Measurements from ENCODE around the gene SELENON. TPM values are rescaled to one million over a fixed set of nuclear protein-coding genes. Genes with fewer than 3 reads are reported as not detected.

SELENON gene
- total RNA-seq, 8 experiments from 2014 or later: 10.5 to 56.7 (median 21.3) TPM

DNA sequence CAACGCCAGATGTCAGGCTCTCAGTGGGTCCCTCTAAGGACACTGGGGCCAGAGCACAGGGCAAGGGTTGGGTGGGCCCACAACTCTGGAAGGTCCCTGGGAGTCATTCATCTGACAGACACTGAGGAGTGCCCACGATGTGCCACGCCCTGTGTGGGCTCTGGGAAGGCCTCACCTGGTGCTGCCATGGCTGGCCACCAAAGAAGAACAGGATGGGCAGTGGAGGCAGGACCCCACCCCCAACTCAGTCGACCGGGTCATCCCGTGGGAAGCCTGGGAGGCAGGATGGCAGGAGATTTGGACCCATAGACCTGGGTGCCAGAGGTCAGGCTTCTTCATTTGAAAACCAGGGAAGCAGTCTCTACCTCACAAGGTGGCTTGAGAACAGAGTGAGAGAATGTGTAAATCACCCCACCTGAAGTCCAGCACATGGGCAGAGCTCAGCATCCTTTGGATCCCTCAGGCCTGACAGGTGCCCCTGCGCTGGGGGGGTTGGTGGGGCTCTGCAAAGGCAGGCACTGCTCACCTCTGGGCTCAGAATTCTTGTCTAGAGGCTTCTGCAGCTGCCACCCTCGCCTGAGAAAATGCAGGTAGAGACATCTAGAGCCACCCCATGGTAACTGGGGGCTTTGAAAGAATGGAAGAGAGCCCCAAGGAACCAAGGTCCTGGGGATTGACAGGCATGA lies 1.2 kb upstream of the SELENON start:
- Histone ChIP-seq H3K4me3 (no peak overlapping the region), H3K27ac (no peak overlapping the region), H3K4me1 (replicated peaks in 1 of 2) (peaks cover 24 to 26% of the 10 kb centered on the region in 2 donors)
- in situ Hi-C loops (cut with MboI; ENCODE audit: low pct_unique_long_range_greater_than_20kb in 2 of 9, low sequenced_read_pairs in 9 of 9, unreplicated experiment in 9 of 9): loop anchor here in 7 of 9 experiments (10.0 to 25.0 kb wide), 3 partner anchors 174 to 187 kb away; partner anchors contain the start of gene MAN1C1 (in 6 of the 7)
- WGBS, 10 experiments: 40 to 100% (median 81%) methylated on average over 1 to 4 of the region's 8 CpGs; no CpG with 5 or more reads in 4 of the 10 experiments
- ATAC-seq (replicated peaks in 6 of 8): no peak

DNA sequence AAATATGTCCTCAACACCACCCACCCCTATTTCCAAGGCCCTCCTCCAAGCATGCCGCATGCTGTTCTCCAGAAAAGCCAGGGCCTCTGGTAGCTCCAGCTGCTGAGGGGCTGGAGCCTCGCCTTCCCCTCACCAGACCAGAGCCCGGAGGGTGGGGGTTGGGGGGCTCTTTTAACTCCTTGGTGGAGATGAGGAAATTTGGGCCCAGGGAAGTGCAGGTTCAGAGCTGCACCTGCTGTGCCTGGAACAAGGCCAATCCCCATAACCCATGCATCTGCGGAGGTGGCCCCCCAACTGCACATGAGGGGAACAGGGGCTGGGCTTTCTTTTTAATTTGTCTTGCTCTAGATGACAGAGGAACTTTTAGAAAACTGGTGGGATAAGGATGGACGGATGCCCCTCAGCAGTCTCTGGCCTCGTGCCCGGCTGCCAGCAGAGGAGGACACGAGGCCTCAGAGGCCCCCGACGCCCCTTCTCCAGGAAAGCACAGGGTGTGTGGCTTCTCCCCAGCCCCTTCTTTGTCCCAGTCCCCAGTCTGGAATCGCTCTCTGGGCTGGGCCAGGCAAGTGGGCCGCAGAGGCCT lies 550 bp upstream of the SELENON start:
- Histone ChIP-seq H3K27ac (peak overlapping the region in 1 of 2 donors; percentile 35), H3K4me3 (peak overlapping the region; percentile 45 to 75 (median 56)), H3K4me1 (replicated peaks in 1 of 2) (peaks cover 26 to 29% of the 10 kb centered on the region in 2 donors)
- no peak for ATAC-seq (replicated peaks in 6 of 8)
- 17 to 54% (median 45%) methylated on average over 1 to 8 of the region's 12 CpGs; no CpG with 5 or more reads in 6 of the 10 experiments for WGBS, 10 experiments
- in situ Hi-C loops (cut with MboI; ENCODE audit: low pct_unique_long_range_greater_than_20kb in 2 of 9, low sequenced_read_pairs in 9 of 9, unreplicated experiment in 9 of 9): loop anchor here in 7 of 9 experiments (10.0 to 25.0 kb wide), 3 partner anchors 175 to 187 kb away; partner anchors contain the start of gene MAN1C1 (in 6 of the 7)

GRCh38 chr1:25800703-25801377 lies 847 bp downstream of the SELENON start:
- peaks cover 26 to 33% of the 10 kb centered on the region in 2 donors for H3K4me1 ChIP-seq (replicated peaks in 1 of 2)
- in situ Hi-C loops (cut with MboI; ENCODE audit: low pct_unique_long_range_greater_than_20kb in 2 of 9, low sequenced_read_pairs in 9 of 9, unreplicated experiment in 9 of 9): loop anchor here in 4 of 9 experiments (25.0 kb wide), 2 partner anchors 189 to 564 kb away; partner anchors contain the start of genes MAN1C1 (in 2 of the 4), RSRP1 (in 2 of the 4) and SYF2 (in 2 of the 4)
- peak overlapping the region; percentile 45 to 75 (median 56) for H3K4me3 ChIP-seq
- 42 to 75% (median 58%) methylated on average over 2 to 9 of the region's 15 CpGs; no CpG with 5 or more reads in 3 of the 10 experiments for WGBS, 10 experiments
- ATAC-seq (replicated peaks in 6 of 8): peak in 2 of 8 experiments; percentile 7
- H3K27ac ChIP-seq: peak overlapping the region in 1 of 2 donors; percentile 82

DNA sequence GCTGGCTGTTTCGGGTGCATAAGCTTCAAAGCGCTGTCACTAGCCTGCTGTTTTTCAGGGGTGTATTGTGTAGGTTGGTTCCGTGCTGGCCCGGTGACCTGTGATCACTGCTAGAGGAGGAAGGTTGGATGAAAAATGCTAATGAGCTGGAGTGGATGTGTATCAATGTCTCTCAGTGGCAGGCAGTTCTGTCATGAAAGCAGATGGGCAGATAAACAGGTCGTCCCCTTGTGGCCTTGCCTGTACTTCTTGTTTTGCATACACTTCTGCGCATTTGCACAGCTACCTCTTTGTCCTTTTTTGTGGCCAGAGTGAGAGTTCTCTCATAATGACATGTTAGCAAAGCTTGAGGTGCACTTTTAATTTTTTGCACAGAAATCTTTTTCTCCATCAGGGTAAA lies 2.9 kb downstream of the SELENON start:
- WGBS, 10 experiments: 34 to 93% (median 58%) methylated on average over 1 to 6 of the region's 6 CpGs; no CpG with 5 or more reads in 3 of the 10 experiments
- ATAC-seq (replicated peaks in 6 of 8): peak in 2 of 8 experiments; percentile 12 to 15
- in situ Hi-C loops (cut with MboI; ENCODE audit: low pct_unique_long_range_greater_than_20kb in 2 of 9, low sequenced_read_pairs in 9 of 9, unreplicated experiment in 9 of 9): loop anchor here in 4 of 9 experiments (25.0 kb wide), 2 partner anchors 191 to 566 kb away; partner anchors contain the start of genes MAN1C1 (in 2 of the 4), RSRP1 (in 2 of the 4) and SYF2 (in 2 of the 4)
- Histone ChIP-seq H3K27ac (no peak overlapping the region), H3K4me3 (no peak overlapping the region), H3K4me1 (replicated peaks in 1 of 2) (peaks cover 20 to 33% of the 10 kb centered on the region in 2 donors)

DNA sequence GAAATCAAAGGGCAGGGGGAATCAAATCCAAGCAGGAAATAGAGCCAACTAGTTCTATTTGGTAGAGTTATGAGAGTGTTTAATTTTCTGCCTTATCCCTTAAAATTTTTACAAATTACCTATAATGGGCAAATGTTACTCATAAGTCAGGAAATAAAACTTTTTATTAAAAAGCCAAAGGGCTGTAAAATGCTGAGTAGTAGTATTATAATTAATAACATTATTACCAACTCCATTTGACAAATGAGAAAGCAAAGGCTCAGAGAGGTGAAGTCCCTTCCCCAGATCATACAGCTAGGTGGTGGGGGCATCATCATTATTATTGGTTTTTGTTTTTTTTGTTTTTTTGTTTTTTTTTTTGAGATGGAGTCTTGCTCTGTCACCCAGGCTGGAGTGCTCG lies 3.4 kb downstream of the SELENON start:
- H3K4me1 ChIP-seq (replicated peaks in 1 of 2): peaks cover 20 to 33% of the 10 kb centered on the region in 2 donors
- H3K4me3 ChIP-seq: no peak overlapping the region
- in situ Hi-C loops (cut with MboI; ENCODE audit: low pct_unique_long_range_greater_than_20kb in 2 of 9, low sequenced_read_pairs in 9 of 9, unreplicated experiment in 9 of 9): loop anchor here in 4 of 9 experiments (25.0 kb wide), 2 partner anchors 191 to 566 kb away; partner anchors contain the start of genes MAN1C1 (in 2 of the 4), RSRP1 (in 2 of the 4) and SYF2 (in 2 of the 4)
- 71 to 100% (median 88%) methylated on average over 1 of the region's 1 CpG; no CpG with 5 or more reads in 7 of the 10 experiments for WGBS, 10 experiments
- no peak overlapping the region for H3K27ac ChIP-seq
- no peak for ATAC-seq (replicated peaks in 6 of 8)

- peaks cover 16 to 29% of the 10 kb centered on the region in 2 donors for H3K4me1 ChIP-seq (replicated peaks in 1 of 2)
- no peak overlapping the region for H3K27ac ChIP-seq
- 57 to 100% (median 65%) methylated on average over 1 to 7 of the region's 10 CpGs; no CpG with 5 or more reads in 6 of the 10 experiments for WGBS, 10 experiments
- peak in 1 of 8 experiments; percentile 8 for ATAC-seq (replicated peaks in 6 of 8)
- in situ Hi-C loops (cut with MboI; ENCODE audit: low pct_unique_long_range_greater_than_20kb in 2 of 9, low sequenced_read_pairs in 9 of 9, unreplicated experiment in 9 of 9): loop anchor here in 4 of 9 experiments (25.0 kb wide), 2 partner anchors 192 to 567 kb away; partner anchors contain the start of genes MAN1C1 (in 2 of the 4), RSRP1 (in 2 of the 4) and SYF2 (in 2 of the 4)
- H3K4me3 ChIP-seq: no peak overlapping the region
Observed at GRCh38 chr1:25804244-25804963, 4.4 kb downstream of the SELENON start.

DNA sequence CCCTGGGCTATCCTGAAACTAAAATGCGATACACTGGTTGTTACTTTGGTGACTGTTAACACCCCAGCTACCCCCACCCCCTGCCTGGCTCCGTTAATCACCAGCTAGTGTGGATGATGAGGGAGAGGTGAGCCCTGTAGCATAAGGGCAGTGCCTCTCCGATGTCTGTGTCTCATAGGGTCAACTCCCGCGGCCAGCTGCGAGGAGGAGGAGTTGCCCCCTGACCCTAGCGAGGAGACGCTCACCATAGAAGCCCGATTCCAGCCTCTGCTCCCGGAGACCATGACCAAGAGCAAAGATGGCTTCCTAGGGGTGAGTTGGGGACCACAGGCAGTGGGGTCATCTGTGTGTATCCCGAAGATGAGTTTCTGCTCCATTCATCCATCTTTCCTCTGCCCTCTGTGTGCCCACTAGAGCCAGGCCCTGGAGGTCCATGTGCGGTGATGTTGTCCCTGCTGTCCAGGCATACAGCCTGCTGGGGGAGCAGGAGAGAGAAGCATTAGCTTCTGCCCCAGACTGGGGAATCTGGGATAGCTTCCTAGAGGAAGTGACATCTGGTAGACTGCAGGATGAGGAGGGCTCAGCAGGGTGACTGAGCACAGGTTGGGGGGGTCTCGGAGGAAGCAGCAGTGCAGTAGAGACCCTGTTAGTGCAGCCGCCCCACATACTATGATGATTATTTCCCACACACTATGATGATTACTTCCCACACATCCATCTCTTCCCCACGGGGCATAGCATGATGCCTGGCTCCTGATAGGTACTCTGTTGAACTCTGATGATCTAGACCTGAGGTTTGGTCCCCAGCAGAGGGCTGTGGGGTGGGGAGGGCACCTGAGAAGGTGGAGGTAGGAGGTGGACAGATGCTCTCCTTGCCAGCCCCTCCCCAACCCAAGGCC lies 5.2 kb downstream of the SELENON start:
- in situ Hi-C loops (cut with MboI; ENCODE audit: low pct_unique_long_range_greater_than_20kb in 2 of 9, low sequenced_read_pairs in 9 of 9, unreplicated experiment in 9 of 9): loop anchor here in 4 of 9 experiments (25.0 kb wide), 2 partner anchors 193 to 568 kb away; partner anchors contain the start of genes MAN1C1 (in 2 of the 4), RSRP1 (in 2 of the 4) and SYF2 (in 2 of the 4)
- H3K4me1 ChIP-seq (replicated peaks in 1 of 2): peaks cover 12 to 25% of the 10 kb centered on the region in 2 donors
- no peak for ATAC-seq (replicated peaks in 6 of 8)
- H3K27ac ChIP-seq: no peak overlapping the region
- WGBS, 10 experiments: 58 to 100% (median 80%) methylated on average over 1 to 13 of the region's 15 CpGs; no CpG with 5 or more reads in 2 of the 10 experiments
- H3K4me3 ChIP-seq: no peak overlapping the region

DNA sequence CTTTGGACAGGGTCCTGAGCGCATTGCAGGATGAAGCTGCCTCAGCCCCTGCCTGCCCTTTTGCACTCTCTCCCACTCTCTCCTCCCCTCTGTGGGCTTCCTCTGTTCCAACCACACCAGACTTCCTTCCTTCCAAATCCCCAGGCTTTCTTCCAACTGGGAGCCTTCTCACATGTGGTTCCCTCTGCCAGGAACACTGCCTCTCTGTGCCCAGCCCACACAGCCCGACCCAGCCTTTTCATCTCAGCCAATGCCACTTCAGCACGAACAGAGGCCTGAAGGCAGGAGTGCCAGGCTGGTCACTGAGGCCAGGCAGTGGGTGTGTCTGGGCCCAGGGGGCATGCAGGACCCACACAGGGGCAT lies 5.9 kb downstream of the SELENON start:
- no peak overlapping the region for H3K4me3 ChIP-seq
- H3K27ac ChIP-seq: no peak overlapping the region
- in situ Hi-C loops (cut with MboI; ENCODE audit: low pct_unique_long_range_greater_than_20kb in 2 of 9, low sequenced_read_pairs in 9 of 9, unreplicated experiment in 9 of 9): loop anchor here in 4 of 9 experiments (25.0 kb wide), 2 partner anchors 194 to 569 kb away; partner anchors contain the start of genes MAN1C1 (in 2 of the 4), RSRP1 (in 2 of the 4) and SYF2 (in 2 of the 4)
- H3K4me1 ChIP-seq (replicated peaks in 1 of 2): peaks cover 14 to 22% of the 10 kb centered on the region in 2 donors
- ATAC-seq (replicated peaks in 6 of 8): peak in 3 of 8 experiments; percentile 27 to 60 (median 39)
- WGBS, 10 experiments: 20 to 100% (median 89%) methylated on average over 1 to 3 of the region's 3 CpGs; no CpG with 5 or more reads in 3 of the 10 experiments

- in situ Hi-C loops (cut with MboI; ENCODE audit: low pct_unique_long_range_greater_than_20kb in 2 of 9, low sequenced_read_pairs in 9 of 9, unreplicated experiment in 9 of 9): loop anchor here in 4 of 9 experiments (25.0 kb wide), 2 partner anchors 194 to 569 kb away; partner anchors contain the start of genes MAN1C1 (in 2 of the 4), RSRP1 (in 2 of the 4) and SYF2 (in 2 of the 4)
- no peak for ATAC-seq (replicated peaks in 6 of 8)
- 93 to 100% (median 100%) methylated on average over 2 to 3 of the region's 4 CpGs; no CpG with 5 or more reads in 7 of the 10 experiments for WGBS, 10 experiments
- Histone ChIP-seq H3K27ac (no peak overlapping the region), H3K4me1 (replicated peaks in 1 of 2) (peaks cover 14 to 19% of the 10 kb centered on the region in 2 donors), H3K4me3 (no peak overlapping the region)
Observed at GRCh38 chr1:25806418-25806817, 6.4 kb downstream of the SELENON start.

DNA sequence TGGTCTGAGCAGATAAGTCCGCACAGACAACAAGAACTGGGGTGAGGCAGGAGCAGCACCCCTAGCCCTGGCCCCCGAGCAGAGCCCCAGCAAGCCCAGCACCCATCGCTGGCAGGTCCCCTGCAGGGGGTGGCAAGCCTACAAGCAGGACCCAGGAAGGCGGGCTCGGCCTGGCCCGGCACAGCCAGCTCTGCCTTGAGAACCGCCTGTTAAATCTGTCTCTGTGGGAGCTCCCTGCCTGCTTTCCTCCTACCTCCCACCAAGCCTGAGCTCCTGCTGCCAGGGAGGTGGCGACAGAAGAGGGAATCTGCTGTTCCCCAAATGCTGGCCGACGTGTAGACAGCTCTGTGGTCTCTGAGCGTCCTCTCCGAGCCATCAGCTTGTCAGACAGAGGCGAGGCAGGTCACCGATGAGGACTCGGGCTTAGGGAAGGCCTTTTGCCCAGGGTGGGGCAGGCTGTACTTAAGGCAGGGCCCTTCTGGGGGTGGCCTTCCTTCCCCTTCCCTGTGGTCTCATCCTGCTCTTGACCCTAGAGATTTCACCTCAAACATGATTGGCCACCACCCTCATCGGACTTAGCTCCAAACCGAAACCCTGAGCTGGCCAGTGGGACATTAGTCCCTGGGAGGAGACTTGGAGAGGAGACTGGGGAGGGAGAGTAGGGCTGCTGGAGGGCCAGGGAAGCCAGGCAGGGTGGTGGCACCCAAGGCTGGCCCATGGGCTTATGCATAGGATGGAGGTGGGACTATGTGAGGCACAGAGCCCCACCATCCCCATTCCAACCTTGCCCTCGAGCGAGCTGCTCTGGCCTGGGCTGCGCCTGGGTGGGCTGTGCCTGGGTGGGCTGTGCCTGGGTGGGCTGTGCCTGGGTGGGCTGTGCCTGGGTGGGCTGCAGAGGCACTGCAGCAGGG lies 7.7 kb downstream of the SELENON start:
- WGBS, 10 experiments: 85 to 100% (median 96%) methylated on average over 1 to 11 of the region's 20 CpGs; no CpG with 5 or more reads in 4 of the 10 experiments
- no peak overlapping the region for H3K27ac ChIP-seq
- no peak overlapping the region for H3K4me3 ChIP-seq
- peaks cover 9 to 16% of the 10 kb centered on the region in 2 donors for H3K4me1 ChIP-seq (replicated peaks in 1 of 2)
- ATAC-seq (replicated peaks in 6 of 8): no peak
- in situ Hi-C loops (cut with MboI; ENCODE audit: low pct_unique_long_range_greater_than_20kb in 2 of 9, low sequenced_read_pairs in 9 of 9, unreplicated experiment in 9 of 9): loop anchor here in 4 of 9 experiments (25.0 kb wide), 2 partner anchors 195 to 570 kb away; partner anchors contain the start of genes MAN1C1 (in 2 of the 4), RSRP1 (in 2 of the 4) and SYF2 (in 2 of the 4)

Data from motor neuron (in vitro differentiated cells).